ENCODE results near the gene MOB3B.
"Not testable (repeated sequence)": the region's sequence is repeated elsewhere in the genome, so short reads cannot be mapped to it uniquely, and the experiment has no call there.

MOB3B gene

DNA sequence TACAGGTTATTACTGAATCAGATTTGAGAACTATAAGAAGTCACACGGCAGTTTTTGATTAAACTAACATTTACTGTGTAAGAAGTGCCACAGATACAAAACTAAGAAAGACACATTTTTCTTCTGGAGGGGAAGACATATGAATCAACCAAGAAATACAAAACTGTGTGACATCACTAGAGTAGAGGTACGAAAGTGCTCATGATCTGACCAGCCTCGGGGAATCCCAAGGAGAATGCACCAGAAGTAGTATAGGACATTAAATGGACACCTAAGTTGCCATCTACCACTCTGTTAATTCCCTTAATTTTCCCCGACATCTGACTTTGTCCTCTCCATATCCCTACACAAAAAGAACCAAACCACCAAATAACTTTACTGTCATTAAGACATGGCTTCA is 10.8 kb downstream of the MOB3B start:
- no peak for DNase-seq (ENCODE audit: low read depth in 3 of 3)

- DNase-seq (ENCODE audit: low read depth in 3 of 3), result no peak
Measured at GRCh38 chr9:27518006-27518405, 11.6 kb downstream of the MOB3B start.

GRCh38 chr9:27514551-27514950 is 15.1 kb downstream of the MOB3B start:
- no peak for DNase-seq (ENCODE audit: low read depth in 3 of 3)

- no peak for DNase-seq (ENCODE audit: low read depth in 3 of 3)
Measured at GRCh38 chr9:27511771-27512170, 17.8 kb downstream of the MOB3B start.

DNA sequence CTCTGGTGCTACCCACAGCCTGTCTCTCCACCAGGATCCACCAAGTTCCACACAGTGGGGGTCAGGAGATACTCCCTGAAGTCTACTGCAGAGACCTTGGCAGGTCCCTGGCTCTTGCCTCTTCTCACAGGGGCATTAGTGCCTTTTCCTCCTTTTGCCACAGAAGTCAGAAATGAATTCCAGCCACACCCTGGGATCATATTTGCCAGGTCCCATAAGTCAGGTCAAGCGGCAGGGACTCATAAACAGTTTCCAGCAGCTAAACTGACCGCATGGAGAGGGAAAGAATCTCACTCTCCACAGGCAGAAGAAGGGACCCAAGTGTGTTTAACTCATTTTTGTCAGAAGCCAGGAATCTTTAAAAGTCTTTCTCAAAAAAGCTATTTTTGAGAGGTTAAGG is 18.8 kb downstream of the MOB3B start:
- DNase-seq (ENCODE audit: low read depth in 3 of 3), result no peak

DNA sequence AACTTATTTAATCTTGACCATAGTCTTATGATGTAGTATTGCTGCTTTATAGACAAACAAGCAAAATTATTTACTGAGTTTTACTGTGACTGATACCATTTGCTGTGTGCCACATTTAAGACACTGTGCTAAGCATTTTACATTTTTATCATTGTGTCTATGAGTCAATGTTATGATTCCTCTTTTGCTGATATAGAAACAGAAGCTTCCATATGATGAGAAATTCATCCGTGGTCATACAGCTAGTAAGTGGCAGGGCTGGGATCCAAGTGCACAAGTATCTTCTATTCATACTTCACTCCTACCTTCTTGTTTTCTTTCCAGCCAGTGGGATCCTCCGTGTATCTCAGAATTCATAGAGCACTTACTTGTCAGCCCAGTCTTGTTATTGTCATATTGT is 22.6 kb downstream of the MOB3B start:
- no peak for DNase-seq (ENCODE audit: low read depth in 3 of 3)

DNA sequence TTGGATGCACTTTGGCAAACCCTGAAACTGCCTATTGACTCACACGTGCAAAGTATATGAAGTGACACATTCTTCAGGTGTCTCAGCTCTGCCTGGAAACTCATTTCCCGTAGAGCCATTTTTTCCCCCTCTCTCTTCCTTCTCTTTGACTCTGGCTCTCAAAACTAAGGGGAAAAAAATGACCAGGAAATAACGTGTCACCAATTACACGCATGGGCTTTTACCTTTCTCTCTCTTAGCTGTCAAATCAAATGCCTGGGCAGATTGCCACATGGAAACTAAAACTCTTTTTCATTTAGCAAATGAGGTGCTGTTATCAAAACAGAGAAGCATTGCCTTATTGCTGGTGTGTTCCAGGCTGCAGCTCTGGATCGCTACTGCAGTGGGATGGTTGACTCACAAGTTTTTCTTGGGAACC is 23.9 kb downstream of the MOB3B start:
- no peak for DNase-seq (ENCODE audit: low read depth in 3 of 3)

- DNase-seq (ENCODE audit: low read depth in 3 of 3), result no peak
Measured at GRCh38 chr9:27504259-27504658, 25.4 kb downstream of the MOB3B start.

GRCh38 chr9:27503623-27504022 is 26.0 kb downstream of the MOB3B start:
- DNase-seq (ENCODE audit: low read depth in 3 of 3), result no peak

DNA sequence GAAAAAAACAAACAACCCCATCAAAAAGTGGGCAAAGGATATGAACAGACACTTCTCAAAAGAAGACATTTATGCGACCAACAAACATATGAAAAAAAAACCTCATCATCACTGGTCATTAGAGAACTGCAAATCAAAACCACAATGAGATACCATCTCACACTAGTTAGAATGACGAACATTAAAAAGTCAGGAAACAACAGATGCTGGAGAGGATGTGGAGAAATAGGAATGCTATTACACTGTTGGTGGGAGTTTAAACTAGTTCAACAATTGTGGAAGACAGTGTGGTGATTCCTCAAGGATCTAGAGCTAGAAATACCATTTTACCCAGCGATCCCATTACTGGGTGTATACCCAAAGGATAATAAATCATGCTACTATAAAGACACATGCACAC is 28.7 kb downstream of the MOB3B start:
- not testable (repeated sequence) for DNase-seq (ENCODE audit: low read depth in 3 of 3)

DNA sequence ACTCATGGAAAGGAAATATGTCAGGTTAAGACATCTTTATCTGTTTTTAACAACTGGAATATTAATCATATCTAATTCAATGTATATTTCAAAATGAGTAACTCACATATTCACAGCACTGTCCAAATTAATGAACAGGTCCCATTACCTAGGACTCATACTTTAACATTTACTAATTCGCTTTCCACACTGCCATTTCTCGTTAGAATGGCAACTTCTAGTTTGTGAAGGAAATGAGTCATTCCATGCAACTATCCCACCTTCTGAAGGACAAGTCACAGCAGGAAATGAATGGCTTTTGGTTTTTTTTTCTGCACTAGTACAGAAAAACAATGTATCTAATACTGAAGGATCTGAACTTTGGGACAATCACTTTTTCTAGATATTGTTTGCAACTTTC is 30.2 kb downstream of the MOB3B start:
- no peak for DNase-seq (ENCODE audit: low read depth in 3 of 3)

GRCh38 chr9:27497883-27498417 is 31.7 kb downstream of the MOB3B start:
- DNase-seq (ENCODE audit: low read depth in 3 of 3), result no peak

DNA sequence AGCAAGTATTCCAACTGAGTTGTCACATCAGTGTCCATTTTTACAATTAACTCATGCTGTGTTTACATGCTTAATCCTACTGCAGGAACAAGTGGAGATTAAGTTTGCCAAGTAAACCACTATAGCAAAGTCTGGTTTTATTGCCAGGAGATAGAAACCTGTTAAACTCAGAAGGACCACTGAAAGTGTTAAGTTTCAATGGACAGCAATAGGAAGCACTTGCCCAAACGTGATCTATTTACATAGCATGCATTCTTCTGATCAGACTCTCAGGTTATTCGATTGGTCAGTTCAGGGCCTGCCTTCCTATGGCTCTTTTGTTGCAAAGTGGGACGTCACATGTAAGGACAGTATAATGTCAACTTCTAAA is 33.5 kb downstream of the MOB3B start:
- DNase-seq (ENCODE audit: low read depth in 3 of 3), result no peak

DNA sequence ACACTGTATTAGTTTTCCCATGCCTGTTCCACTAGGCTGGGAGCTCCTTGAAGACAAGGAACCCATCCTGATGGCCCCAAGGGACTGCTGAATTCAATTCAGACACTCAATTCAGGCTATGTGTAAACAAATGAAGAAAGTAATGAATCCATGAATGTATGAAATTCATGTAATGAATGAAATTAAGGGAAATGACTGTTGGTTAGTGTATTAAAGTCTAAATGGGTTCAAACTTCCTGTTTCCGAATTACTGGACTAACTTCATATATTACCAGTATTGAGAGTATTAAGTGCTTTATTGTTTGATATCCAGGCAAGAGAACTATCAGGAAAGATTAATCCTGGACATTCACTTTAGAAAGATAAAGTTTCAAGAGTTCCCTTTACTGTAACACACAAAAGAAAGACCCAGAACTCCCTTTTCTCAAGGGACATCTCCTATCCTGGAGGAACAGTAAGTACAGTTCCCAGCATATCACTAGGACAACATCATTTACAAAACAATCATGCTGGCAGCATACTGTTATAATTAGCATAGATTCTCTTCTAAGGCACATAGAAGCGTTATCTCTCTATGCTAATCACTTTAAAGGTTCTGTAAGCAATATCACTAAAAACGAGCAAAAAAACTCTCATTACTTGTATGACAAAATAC is 34.0 kb downstream of the MOB3B start:
- no peak for DNase-seq (ENCODE audit: low read depth in 3 of 3)

DNA sequence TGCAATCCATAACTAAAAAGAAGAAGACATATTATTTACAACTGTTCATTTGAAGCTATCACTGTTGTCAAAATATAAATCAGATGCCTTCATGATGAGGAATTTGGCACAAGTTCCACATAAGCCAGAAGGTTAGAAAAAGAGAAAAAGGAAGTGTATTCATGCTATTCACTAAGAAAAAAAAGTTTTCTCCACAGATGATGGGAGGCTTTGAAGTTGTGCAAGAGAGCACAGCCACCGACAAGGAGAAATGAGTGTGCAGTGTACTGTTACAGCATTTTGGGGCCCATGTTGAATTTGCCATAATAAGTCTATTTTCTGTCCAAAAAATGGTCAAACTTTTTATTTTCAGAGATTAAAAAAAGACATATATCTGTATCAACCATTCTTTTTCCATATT is 38.5 kb downstream of the MOB3B start:
- DNase-seq (ENCODE audit: low read depth in 3 of 3), result no peak

DNA sequence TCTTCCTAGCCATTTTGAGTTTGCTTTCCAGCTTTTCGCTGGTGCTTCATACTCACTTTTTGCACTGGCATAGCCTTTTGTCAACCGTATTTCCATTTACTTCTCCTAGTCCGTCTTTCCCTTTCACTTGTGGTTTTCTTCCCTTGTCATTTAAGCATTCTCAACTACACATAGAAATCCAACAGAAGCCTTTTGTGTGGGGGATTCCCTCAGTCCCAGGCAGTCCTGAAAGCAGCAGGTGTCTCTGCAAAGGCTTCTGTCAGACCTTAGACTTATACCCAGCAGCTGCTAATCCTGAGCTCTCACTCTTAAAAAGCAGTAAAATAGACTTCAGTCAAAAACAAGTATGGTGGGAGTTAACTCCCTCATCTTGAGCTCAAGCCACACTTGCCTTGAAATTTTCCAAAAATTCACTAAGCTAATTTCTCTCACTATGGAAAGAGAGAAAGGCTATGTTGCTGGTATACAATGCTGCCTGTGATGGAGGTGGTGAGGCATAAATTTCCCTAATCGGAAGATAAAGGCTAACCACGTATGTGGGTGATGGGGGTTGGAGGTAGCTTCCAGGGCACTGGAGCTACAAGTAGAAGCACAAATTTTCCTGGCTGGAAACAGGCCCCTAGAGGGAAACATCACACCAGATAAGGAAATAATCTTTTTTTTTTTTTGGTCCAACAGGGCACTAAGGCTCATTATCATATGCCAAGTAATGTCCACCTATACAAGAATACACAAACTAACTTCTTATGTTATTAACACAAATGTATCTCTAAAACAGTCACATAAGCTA is 40.3 kb downstream of the MOB3B start:
- DNase-seq (ENCODE audit: low read depth in 3 of 3), result no peak

- no peak for DNase-seq (ENCODE audit: low read depth in 3 of 3)
Measured at GRCh38 chr9:27487927-27488326, 41.7 kb downstream of the MOB3B start.

DNA sequence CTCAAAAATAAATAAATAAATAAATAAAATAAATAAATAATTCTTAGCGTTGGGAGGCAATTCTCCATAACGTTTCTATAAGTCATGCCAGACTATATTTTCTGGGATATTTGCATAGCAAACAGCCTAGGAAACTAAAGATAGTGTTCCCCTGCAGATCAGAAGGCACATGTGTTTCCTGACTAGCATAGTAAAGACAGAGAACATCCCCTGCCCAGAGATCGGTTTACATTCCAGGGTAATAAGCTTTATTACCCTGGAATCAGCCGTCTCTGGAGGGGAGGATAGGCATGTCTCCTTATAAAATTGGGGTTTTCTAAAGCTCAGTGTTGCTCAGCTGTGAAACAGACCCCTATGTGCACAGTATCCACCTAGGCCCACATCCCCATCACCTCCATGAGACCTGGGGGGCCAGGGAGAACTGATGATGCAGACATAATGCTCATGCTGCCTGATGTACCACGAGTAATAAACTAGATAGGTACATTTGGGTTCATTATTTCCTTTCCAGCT is 42.4 kb downstream of the MOB3B start:
- DNase-seq (ENCODE audit: low read depth in 3 of 3), result no peak

DNA sequence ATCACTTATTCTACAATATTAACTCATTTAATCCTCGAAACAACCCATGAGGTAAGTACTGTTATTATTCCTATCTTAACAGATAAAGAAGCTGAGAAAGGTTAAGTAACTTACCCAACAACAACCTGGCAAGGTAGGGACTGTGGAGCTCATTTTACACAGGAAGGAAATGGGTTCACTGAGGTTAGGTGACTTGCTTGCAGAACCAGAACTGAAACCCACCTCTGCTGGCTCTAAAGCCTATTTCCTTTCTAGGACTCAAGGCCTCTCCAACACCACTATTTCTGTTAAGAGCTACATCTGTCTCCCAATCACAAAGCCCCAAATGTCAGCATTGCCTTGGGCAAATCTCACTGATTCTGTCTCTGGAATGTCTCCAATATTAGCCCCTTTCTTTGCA is 44.5 kb downstream of the MOB3B start:
- no peak for DNase-seq (ENCODE audit: low read depth in 3 of 3)

- no peak for DNase-seq (ENCODE audit: low read depth in 3 of 3)
Measured at GRCh38 chr9:27483576-27483975, 46.0 kb downstream of the MOB3B start.

DNA sequence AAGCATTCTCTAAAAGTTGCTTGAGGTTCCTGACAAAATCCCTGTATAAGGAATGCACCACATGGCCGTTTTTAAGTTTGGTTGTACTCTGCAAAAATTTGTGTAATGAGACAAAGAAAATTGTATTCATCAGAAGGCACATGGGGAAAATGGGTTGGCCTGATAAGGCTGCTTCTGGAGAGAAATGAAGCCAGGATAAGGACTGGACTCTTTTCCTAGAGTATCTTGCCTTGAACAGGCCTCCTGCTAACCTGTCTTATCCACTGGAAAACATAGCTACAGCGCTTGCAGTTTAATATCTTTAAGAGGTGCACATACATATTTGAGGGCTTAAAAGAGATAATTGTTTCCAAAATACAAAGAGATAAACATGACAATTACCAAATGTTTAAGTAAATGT is 46.9 kb downstream of the MOB3B start:
- no peak for DNase-seq (ENCODE audit: low read depth in 3 of 3)

DNA sequence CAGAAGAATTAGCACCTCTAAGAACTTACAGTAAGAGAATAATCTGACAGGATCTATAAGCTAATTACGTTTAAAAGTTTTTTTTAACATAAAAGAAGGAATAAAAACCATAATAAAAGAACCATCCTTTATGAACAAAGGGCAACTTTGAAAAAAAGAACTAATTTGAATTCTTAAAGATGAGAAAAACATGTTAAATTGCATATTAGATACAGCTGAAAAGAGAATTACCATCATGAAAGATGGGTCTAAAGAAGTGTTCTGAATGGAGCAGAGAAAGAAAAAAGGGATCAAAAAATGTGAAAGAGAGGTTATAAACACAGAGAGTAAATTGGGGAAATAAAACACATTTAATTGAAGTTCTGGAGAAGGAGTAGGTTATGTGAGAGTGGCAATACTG is 51.3 kb downstream of the MOB3B start:
- no peak for DNase-seq (ENCODE audit: low read depth in 3 of 3)

DNA sequence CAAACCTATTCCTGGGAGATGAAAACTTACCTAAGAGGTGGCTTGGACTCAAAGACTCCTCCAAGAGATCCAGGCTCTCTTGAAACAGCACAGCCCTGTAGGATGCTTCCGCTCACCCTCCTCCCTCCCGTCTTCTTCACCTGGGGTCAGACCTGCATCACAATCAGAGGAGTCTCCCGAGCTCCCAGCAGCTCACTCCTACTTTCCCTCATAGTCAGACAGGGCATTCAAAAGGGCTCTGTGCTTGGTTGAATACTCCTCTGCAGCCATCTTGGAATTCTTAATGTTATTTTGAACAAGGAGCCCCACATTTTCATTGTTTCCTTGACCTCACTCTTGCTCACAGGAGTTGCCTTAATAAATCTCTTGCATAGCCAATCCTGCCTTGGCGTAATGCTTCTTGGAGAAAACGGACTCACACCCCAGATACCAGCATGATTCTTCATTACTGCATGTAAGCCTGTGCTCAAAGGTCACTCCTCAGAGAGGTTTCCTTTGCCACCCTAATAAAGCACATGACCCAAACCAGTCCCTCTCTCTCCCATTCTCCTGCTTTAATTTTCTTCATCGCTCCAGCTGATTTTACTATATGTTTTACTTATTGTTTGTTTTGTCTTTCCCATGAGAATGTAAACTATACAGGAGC is 52.6 kb downstream of the MOB3B start:
- DNase-seq (ENCODE audit: low read depth in 3 of 3), result no peak

Measured in stimulated activated CD4-positive, alpha-beta T cell treated with anti-CD3 and anti-CD28 coated beads, TNF-alpha, amount 100 ng/mL, for 24 hours (primary cell).